Activated T-cell treated with anti-CD3 and anti-CD28 coated beads, Interleukin-2, amount 50 U/mL, for 48 hours (primary cell): ENCODE measurements around the gene CPN2.
A peak's percentile ranks its signal among the peaks of the same experiment; 100 is the strongest.

Experiments used
- DNase-seq, 2 experiments: peaks; one replicate each; pipeline ENCODE4 v3.0.0-alpha.2; 2020

CPN2 gene

DNA sequence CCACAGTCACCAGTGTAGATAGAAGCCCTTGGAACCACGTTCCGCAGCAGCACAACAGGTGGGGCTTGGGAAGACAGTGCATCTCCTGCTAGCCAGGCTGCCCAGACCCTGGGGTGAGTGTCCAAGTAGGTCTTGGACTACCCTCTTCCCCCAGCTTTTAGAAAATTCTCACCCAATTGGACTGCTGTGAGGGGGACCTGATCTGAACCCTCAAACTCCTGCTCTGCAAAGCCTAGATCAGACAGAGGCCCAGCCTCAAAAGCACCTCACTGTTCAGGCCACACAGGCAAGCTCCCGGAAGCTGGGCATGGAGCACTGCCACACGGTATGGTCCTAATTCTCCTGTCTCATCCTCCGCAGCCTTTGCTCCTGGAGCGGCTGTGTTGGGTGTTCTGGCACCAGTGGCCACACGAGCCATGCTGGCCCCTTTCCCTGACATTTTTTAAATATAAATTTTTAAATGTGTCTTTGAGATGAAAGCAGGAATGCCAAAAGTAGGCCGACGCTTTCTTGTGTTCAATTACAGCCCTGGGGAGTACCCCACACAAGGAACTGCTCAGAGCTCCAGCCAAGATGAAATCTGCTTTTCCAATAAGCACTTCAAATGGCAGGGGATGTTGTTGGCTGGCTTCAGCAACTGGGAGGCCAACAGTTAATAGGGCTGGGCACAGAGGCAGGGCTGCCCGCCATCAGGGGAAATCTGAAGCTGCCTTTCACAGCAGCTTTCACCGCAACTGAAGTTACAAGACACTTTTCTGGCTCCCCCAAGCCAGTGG is 40.9 kb downstream of the CPN2 start:
- DNase-seq, result no peak

DNA sequence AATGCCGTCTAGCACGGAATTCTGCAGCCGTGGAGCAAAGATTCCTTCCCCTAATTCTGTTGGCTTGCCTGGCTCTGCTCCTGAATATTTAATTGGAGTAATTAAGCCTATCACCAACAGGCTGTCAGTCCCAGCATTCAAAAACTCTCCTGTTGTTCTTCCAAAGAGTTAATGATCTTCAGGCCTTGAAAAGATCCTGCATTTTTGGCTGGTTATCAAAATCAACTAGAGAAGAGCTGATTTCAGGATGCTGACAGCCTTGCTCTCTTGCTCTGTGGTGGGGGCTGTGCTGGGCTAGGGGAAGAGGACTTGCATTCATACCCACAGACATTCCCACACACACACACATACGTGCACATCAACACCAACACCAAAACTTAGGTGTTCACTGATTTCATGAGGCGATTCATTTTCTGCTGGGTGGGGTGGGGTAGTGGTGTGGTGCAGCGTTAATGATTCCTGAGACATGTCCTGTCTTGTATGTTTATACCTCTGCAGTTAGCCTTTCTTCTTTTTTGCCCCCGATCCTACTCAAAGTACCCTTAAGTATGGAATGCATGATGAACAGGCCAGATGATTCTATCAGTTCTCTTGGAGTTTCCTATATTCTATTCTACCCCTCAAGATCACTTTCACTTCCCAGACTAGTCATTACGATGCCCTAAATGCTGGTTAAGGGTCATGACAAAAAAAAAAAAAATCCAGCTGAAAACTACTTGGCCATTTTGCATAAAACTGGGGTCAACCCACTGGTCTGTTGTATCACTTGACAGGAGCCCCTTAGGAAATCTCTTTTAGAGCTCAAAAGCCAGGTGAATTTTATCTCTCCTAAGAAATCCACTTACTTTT is 42.3 kb downstream of the CPN2 start:
- no peak for DNase-seq

DNA sequence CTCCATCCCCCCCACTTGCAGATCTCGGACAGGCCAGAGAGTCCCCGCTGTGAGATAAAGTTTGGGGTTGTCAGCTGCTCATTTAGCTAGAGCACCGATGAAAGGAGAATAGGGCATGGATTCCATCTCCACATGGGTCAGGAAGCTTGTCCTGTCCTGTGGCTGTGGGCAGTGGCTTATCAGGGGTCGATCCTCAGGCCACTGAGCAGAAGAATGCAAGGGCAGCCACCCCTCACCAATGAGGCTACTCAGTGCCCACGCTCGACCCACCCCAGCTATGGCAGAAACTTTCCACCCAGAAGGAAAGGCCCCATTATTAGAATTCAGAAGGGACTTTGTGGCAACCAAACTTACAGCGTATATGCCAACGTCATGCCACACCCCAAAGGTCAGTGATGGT is 43.3 kb downstream of the CPN2 start:
- DNase-seq, result no peak

DNA sequence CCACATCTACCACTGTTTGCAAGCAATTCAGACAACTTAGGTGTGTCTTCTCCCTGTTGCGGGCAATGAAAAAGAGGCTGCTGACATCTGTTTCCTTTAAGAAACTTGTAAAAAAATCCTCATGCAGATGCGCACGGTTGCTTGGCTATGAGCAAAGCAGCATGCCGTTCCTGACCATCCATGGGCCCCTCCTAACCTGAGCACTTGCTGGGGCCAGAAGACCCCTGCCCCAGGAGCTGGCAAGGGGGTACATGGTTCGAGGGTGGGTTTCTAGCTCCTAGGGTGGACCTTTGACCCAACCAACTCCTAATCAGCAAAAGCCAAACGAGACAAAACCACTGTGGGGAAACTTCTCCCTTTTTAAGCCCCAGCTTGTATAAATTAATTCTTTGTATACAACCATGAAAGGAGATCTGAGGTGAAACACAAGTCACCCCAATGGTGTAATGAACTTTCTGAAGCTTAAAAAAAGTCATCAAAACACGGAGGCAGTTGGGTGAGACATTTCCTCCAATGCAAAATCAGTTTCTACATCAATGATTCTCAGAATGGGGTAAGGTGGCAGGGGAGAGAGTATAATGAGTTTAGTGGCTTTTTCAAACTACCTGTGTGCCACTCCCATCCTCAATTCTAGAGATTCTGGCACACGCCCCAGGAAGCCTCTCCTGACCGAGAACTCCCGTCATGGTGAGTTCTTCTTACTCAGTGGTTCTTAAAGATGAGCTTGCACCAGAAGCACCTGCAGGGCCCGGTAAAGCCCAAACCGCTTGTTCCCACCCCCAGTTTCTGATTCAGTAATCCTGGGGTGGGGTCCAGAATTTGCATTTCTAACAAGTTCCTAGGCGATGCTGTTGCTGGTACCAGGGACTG is 44.1 kb downstream of the CPN2 start:
- DNase-seq, result peak; percentile 46 to 51

DNA sequence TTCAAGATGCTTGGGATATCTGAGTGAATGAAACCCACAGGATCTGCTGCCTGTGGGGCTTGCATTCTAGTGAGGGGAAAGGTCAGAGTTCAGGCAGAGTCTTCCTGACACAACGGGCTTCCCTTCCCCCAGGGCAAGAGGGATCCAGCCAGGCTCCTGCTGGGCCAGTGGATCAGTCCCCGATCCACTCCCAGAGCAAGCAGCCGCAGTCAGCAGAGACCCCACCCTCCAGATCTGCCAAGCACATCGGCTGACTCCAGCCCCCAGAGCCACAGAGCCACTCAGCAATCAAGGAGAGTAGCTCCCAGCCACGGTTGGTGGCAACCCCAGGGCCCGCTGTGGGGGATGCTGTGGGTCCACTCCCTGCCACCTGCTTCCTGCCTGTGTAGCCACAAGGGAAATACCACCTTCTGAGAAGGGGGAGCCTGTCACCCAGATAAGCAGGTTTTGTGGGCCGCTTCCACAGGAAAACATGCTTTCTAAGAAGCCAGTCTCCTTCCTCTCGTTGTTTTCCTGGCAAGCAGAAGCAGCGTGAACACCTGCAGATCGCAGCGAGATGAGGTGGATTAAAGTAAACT is 44.9 kb downstream of the CPN2 start:
- DNase-seq, result peak; percentile 49 to 63

DNA sequence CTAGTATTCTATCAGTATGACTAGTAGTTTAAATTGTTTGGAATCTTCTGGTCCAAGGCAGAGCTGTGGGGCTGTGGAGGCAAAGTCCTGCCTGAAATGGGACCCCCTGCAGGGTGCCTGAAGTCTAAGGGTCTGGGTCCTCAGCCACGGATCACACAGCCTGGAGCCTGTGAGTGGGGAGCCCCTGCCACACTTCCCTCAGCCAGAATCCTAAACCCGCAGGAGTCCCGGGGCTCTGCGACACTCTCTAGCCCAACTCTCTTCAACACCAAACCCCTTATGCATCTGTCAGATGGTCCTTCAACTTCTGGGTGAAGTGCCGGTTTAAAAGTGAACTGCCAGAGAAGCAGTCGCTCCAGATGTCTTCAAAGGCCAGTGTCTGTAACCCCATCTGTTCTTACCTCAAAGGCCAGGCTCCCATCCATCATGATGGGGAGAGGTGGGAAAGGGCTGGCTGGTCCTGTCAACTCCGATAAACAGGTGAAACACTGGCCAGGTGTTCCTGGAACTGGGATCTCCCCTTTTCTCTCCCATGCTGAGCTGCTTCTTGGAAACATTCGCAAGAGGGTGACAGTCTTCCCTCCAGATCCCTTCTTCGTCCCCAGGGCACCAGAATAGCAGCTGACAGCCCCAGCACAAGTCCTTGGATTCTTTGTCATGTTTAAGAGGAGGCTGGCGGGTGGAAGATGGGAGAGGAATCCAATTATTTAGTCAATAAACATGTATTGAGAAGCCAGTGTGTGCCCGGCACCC is 45.6 kb downstream of the CPN2 start:
- DNase-seq, result no peak

DNA sequence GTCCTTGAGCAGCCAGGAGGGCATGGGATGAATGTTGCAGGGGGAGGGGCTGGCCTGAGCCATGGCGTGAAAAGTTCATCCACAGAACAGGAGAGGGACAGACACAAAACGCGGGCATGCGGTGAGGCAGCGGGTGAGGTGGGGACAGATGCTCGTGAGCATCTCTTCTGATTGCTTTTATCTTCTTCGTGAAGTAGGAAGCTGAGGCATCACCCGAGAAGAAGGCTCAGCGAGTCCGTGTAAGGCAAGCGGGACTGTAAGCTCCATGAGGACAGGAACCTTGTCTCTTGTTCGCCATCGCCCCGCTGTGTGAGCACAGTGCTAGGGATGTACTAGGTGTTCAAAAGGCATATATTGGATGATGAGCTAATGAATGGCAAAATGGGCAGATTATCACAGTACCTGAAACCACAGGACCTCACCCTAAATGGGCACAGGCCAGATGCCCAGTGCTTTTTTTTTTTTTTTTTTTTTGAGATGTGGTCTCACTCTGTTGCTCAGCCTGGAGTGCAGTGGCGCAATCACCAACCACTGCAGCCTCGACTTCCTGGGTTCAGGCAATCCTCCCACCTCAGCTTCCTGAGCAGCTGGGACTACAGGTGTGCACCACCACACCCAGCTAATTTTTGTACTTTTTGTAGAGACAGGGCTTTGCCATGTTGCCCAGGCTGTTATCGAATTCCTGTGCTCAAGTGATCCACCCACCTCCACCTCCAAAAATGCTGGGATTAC is 46.8 kb downstream of the CPN2 start:
- no peak for DNase-seq

DNA sequence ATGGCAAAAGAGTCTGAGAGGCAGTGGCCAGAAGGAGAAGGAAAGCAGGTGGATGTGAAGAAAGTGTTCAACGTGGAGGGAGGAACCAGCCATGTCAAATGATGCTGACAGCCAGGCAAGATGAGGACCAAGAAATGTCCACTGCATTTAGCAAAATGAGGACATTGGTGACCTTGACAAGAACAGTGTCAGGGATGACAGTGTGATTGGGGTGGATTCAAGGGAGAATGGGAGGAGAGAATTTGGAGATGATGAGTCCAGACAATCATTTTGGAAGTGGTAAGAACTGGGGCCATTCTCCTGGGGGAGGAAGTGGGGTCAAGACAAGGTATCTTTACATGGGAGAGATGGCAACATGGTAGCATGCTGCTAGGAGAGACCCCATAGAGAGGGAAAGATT is 47.4 kb downstream of the CPN2 start:
- no peak for DNase-seq

DNA sequence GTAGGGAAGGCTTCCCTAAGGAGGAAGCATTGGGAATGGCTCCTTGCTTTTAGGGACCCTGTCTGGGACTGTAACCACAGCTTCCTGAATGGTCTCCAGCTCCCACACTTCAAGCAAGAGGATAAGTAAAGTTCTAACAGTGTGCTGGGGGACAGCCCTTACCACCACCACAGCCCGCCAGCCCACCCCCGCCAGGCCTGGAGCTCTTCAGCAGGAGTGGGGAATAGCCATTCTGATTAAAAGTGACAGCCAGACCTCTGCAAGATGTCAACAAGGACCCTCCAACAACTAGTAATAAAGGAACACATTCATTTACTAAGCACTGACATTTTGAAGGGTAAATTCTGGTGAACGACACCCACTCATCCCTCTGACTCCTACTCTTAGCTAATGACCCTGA is 49.4 kb downstream of the CPN2 start:
- no peak for DNase-seq

DNA sequence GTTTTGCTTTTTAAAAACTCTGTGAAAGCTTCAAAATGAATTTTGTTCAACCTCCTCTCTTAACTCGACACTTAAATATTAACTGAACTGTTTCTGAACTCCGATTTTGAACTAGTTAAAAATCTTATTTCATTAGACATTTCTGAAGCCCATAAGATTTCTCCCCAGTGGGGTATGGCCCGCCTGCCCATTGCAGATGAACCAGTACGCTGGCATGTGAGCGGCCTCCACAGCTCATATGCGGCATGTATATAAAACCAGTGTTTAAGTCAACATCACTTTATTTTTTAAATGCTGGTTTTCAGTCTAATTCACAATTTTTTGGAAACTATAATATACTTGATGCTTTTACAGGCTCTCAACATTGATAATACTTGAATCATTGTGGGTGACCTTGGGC is 50.2 kb downstream of the CPN2 start:
- no peak for DNase-seq

DNA sequence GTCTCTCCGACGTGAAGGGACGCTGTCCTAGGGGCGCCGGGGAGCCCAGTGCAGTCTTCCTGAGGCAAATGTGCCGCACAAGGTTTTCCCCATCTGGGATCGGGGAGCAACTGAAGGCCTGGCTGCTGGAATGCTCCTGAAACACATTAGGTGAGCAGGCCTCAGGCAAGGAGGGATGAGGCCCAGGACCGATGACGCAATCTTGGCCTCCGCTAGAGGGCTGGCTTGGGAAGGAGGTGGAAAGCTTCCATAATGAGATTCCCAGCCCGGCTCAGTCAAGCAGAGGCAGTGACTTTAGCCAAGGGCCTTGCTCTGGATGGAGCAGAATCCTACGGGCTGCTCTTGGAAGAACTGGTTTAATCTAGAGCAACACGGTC is 50.8 kb downstream of the CPN2 start:
- DNase-seq, result no peak

DNA sequence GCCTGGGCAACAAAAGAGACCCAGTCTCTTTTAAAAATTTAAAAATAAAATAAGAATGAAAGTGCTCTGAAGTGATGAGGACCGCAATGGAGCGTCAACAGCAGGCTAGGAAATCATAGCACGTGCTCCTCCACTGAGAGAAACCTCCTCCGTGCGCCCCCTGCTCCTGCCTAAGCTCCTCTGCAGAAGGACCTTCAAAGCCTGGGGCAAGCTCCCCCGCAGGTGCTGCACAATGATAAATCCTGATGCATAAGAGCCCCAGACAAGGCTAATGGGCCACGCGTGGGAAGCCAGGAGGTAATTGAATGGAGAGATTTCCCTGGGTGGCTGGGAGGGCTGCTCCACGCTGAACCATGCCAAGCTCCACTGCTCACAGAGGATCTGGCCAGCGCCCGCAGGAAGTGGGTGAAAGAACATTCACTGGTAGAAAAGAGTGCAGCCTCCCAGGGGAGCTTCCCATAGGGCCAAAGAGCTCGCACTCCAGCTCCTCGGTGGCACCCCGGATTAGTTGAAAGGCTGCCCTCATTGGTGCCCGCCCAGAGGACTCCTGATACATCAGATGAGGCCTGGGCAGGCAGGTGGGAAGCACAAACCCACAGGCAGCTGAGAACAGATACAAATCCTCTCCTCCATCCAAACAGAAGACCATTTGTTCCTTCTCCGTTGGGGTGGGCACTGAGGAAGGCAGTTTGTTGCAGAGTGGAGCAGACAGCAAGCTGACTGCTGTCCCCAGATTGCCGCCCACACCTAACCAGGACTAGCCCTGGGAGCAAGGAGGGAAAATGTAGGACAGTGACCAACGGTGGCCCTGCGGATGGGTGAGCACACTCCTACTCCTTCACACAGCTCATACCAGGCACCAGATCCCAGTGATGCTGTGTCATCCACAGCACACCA is 52.5 kb downstream of the CPN2 start:
- DNase-seq, result no peak

DNA sequence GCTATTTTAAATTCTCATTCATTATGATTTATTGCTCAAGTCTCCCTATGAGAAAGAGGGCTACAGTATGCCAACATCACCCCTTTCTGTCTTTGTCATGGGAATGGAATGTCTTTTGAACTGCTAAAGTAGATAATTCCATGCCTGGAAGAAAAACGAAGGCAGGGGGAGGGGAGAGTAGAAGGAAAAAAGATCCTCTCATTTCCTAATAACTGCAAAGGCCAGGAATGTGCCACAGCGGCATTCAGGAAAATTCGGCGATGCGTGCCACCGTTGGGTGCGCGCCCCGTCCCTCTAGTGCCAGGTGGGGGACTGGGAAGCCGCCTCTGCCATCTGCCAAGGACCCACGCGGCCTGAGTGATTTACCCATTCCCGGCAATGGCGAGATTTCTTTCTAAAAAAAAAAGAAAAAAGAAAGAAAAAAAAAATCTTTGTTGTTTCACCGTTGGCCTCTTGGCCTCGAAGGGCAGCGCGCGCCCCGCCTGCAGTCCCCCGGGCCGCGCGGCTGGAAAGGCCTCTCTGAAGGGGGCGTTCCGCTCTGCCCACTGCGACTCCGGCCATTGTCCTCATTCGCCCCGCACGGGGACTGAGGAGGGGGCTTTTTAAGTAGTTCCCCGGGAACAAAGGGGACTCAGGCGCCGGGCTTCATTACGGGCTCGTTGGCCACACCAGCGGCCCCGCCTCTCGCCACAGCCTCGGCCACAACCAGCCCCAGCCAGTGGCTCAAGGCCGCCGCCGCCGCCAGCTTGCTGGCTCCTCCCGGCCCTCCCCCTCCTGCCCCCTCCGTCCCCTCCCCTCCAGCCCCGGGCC is 54.5 kb downstream of the CPN2 start:
- no peak for DNase-seq

DNA sequence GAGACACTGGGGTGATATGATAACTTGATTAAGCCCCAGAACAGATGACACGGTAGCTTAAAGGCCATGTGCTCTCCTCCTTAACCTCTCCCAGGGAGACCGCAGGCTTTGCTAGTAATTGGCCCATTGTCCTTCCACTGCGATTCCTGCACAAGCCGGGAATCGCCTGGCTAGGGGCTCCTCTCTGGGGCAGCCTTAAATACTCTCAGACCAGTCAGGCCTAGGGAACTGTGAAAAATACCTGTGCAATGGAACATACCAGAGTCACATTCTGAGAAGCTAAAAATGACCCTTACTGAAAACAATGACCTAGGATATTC is 56.3 kb downstream of the CPN2 start:
- DNase-seq, result no peak

DNA sequence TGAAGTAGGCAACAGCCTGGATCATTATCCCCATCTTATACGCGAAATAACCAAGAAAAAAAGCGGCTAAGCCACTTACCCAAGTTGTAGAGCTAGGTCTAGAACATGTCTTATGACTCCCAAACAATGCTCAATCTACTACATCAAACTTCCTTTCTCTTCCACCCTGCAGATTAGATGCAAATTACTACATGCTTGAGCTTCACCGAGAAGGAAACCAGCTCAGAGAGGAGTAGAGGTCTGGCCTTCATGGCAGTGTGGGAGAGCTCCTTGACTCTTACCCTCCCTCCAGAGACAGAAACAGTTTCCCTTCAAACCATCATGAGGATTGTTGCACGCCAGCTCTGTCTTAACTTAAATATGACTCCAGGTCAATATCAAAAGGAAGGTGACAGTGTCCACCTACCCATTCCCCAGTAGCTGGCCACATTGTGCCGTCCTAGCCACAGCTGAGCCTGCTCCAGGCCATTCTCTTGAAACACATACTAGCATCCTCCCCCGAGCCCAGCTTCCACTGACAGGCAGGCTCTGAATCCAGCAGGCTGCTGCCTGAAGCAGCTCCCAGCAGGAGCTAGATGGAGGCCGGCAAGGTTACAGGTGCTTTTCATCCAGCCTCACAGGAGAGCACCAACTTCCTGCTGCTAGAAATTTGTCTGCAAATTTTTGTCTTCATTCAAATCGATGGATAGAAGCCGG is 56.8 kb downstream of the CPN2 start:
- DNase-seq, result no peak

DNA sequence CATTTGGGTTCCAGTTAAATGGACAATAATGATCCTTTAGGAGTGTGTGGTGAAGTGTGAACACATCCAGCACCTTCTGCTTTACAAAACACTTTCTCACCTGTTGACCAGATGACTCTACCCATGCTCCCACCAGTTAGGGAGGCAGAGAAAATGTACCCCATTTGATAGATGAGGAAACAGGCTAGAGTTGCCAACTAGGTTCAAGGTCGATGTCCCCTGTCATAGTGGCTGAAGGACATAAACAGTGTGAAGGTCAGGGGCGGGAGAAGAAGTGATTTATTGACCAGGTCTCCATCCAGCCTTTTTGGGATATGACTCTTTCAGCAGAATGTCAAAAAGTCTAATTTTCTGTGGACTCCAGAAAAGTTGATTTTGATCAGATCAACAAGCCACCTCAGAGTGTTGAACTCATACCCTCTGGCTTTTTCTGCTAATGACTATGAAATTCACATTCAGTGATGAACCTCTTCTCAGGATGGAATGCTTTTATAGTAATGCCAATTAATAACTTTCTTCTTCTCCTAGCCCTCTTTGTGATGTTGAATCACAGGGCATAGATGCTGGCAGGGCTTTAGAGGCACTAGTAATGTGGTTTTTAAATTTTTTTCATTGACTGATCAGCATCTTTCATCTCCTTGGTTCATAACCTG is 57.5 kb downstream of the CPN2 start:
- DNase-seq, result no peak

DNA sequence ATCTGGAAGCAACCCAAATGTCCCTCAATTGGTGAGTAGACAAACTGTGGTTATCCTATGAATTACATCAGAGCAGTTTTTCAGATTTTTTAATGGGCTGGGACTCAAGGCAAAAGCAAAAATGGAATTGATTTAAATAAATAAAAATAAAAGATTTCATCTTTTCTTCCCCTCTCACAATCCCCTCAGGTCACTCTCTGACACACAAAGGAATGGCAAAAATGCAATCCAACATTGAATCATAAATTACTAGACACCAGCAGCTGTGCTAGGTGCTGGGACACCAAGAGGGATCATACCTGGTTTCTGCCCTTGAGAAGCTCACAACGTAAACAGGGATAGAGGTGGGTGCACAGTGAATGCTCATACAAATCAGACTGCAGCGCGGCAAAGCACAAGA is 58.8 kb downstream of the CPN2 start:
- no peak for DNase-seq
